GM12878 (cell line): Measurements from ENCODE around the gene BTF3. TPM values are rescaled to one million over a fixed set of nuclear protein-coding genes. Genes with fewer than 3 reads are reported as not detected.
A peak's percentile ranks its signal among the peaks of the same experiment; 100 is the strongest.

Experiments
- E2F8 ChIP-seq: fragments of 450-650 bp; IDR thresholded peaks from 2 replicates; pipeline ENCODE4 v1.6.1; 2018; ENCODE audit warnings: mild to moderate bottlenecking, low read depth, moderate library complexity; ENCODE audit not compliant: partially characterized antibody
- EGR1 ChIP-seq, 2 experiments: IDR thresholded peaks; 1 replicate in 1 of 2; 2 replicates in 1 of 2; pipeline ENCODE4 v1.6.1; 2011 to 2012; ENCODE audit warnings: low read depth in 2 of 2, low read length in 2 of 2, borderline replicate concordance in 1 of 2, mild to moderate bottlenecking in 1 of 2, moderate library complexity in 1 of 2
- HDAC6 ChIP-seq: fragments of 200-600 bp; sonication (generic); IDR thresholded peaks from one replicate; pipeline ENCODE4 v1.8.0; 2017; ENCODE audit warnings: antibody characterized with exemption; ENCODE audit not compliant: unreplicated experiment
- HSF1 ChIP-seq: fragments of 150-350 bp; IDR thresholded peaks from 2 replicates; pipeline ENCODE4 v1.6.1; 2014; ENCODE audit warnings: mild to moderate bottlenecking, low read depth, low read length
- NFYA ChIP-seq: IDR thresholded peaks from 2 replicates; pipeline ENCODE4 v1.6.1; 2011; ENCODE audit warnings: low read depth, mild to moderate bottlenecking, low read length, improper control_type of control experiment, borderline replicate concordance
- NRF1 ChIP-seq: conservative IDR thresholded peaks from 2 replicates; pipeline ENCODE4 v1.6.1; 2011; ENCODE audit warnings: mild to moderate bottlenecking, low read depth, low read length, improper control_type of control experiment
- PAX5 ChIP-seq: IDR thresholded peaks from 2 replicates; pipeline ENCODE4 v1.6.1; 2011; ENCODE audit warnings: low read depth, low read length, borderline replicate concordance
- PAX8 ChIP-seq: fragments of 450-650 bp; IDR thresholded peaks from 2 replicates; pipeline ENCODE4 v1.6.1; 2017; ENCODE audit warnings: mild to moderate bottlenecking, moderate library complexity
- PKNOX1 ChIP-seq: fragments of 450-650 bp; IDR thresholded peaks from 2 replicates; pipeline ENCODE4 v1.6.1; 2016; ENCODE audit warnings: mild to moderate bottlenecking
- RB1 ChIP-seq: fragments of 450-650 bp; formaldehyde crosslinking; IDR thresholded peaks from 2 replicates; pipeline ENCODE4 v1.6.1; 2017; ENCODE audit warnings: mild to moderate bottlenecking, borderline replicate concordance
- RBBP5 ChIP-seq: fragments of 200-600 bp; sonication (generic); conservative IDR thresholded peaks from 2 replicates; pipeline ENCODE4 v1.6.1; 2016
- SMC3 ChIP-seq: IDR thresholded peaks from 2 replicates; pipeline ENCODE4 v1.6.1; 2011; ENCODE audit warnings: low read length, improper control_type of control experiment, borderline replicate concordance
- SP1 ChIP-seq: IDR thresholded peaks from one replicate; pipeline ENCODE4 v1.6.1; 2011; ENCODE audit warnings: low read depth, low read length
- SUPT20H ChIP-seq: IDR thresholded peaks from 2 replicates; pipeline ENCODE4 v1.6.1; 2011; ENCODE audit warnings: low read depth, mild to moderate bottlenecking, low read length, moderate library complexity, borderline replicate concordance; ENCODE audit not compliant: control insufficient read depth
- WRNIP1 ChIP-seq: IDR thresholded peaks from 2 replicates; pipeline ENCODE4 v1.6.1; 2011; ENCODE audit warnings: low read depth, low read length, improper control_type of control experiment, borderline replicate concordance
- YBX1 ChIP-seq: fragments of 450-650 bp; IDR thresholded peaks from 2 replicates; pipeline ENCODE4 v1.6.1; 2016; ENCODE audit warnings: antibody characterized with exemption
- ZNF207 ChIP-seq: fragments of 450-650 bp; IDR thresholded peaks from 2 replicates; pipeline ENCODE4 v1.6.1; 2014; ENCODE audit warnings: antibody characterized with exemption, mild to moderate bottlenecking, borderline replicate concordance
- ZNF274 ChIP-seq: IDR thresholded peaks from one replicate; pipeline ENCODE4 v1.8.0; 2011; ENCODE audit not compliant: insufficient read length, insufficient read depth
- ZNF592 ChIP-seq: fragments of 450-650 bp; IDR thresholded peaks from 2 replicates; pipeline ENCODE4 v1.6.1; 2017; ENCODE audit warnings: mild to moderate bottlenecking, moderate library complexity
- ZZZ3 ChIP-seq: IDR thresholded peaks from 2 replicates; pipeline ENCODE4 v1.6.1; 2011; ENCODE audit warnings: low read depth; ENCODE audit not compliant: control insufficient read depth, insufficient read length
- polyA plus RNA-seq, 11 experiments: library from polyadenylated mRNA; depleted of rRNA in 4 of 11; unstranded in 6 of 11; stranded (reverse) in 5 of 11; fragments of >200 nt; fragmentation: Nextera tagmentation in 4 of 11; fragmentation: Illumina TruSeq in 1 of 11; extraction: Ambion mirVana in 4 of 11; extraction: Trizol in 1 of 11; gene quantifications; 1 replicate in 1 of 11; 2 replicates in 10 of 11; pipeline versions ENCODE4 v1.2.1 to v1.2.3, GENCODE V29; 2011 to 2016; ENCODE audit warnings: inconsistent platforms in 2 of 11, missing spikeins in 2 of 11, low read depth in 1 of 11
- total RNA-seq, 4 experiments: library from RNA; depleted of rRNA in 3 of 4; stranded (reverse); fragments of >200 nt in 3 of 4; fragmentation: Illumina TruSeq in 1 of 4; extraction: Trizol in 1 of 4; gene quantifications; 2 replicates each; pipeline versions ENCODE4 v1.2.1 to v1.2.3, GENCODE V29; 2013 to 2021

BTF3 gene
- total and polyA plus RNA-seq, 10 of the 15 experiments (the other 5 are each of a cell fraction or from before 2014, with no cell fraction given), result 492 to 1,650 (median 904) TPM

- TF ChIP-seq PAX8 (no peak), YBX1 (no peak), ZNF207 (no peak), SP1 (no peak), PKNOX1 (peak; percentile 29; the same call in 1 of the 2 replicates), RB1 (no peak), EGR1 (IDR thresholded peaks at IDR 0.05; ENCODE audit: borderline replicate concordance in 1 of 2, low read depth in 2 of 2, low read length in 2 of 2) (no peak), WRNIP1 (no peak), ZZZ3 (no peak), E2F8 (no peak), ZNF274 (no peak), PAX5 (peak; percentile 86), HSF1 (no peak), ZNF592 (no peak), SUPT20H (no peak), SMC3 (no peak), HDAC6 (no peak), NFYA (no peak), RBBP5 (no peak), NRF1 (peak; percentile 96)
Observed at GRCh38 chr5:73498057-73498992, at the start of gene BTF3 (continued).
